T-helper 2 cell treated with Interferon-gamma antibody and Interleukin-4, amounts not matched to agents 100 ng/mL and 5 ng/mL, for 36 hours (primary cell): ENCODE measurements around the gene CYP4X1. TPM values are rescaled to one million over a fixed set of nuclear protein-coding genes. Genes with fewer than 3 reads are reported as not detected.
"Not testable (repeated sequence)": the region's sequence is repeated elsewhere in the genome, so short reads cannot be mapped to it uniquely, and the experiment has no call there.

Source experiments
- intact Hi-C: fragments of 100-400 bp; cut with micrococcal nuclease; formaldehyde crosslinking; loops from one replicate; pipeline ENCODE4 v1.15.1; 2023
- total RNA-seq: library from RNA; stranded (reverse); gene quantifications from 2 replicates; pipeline ENCODE4 v1.2.3, GENCODE V29; 2022

Gene CYP4X1
- not detected in 2 replicates for total RNA-seq

- intact Hi-C loops: no loop called here
These were observed at the start of gene CYP4X1 for GRCh38 chr1:47023268-47024140. Gene CYP4X1, plus strand, starts transcription at chr1:47023669. Its CDS starts 149 bp downstream, at chr1:47023818.

DNA sequence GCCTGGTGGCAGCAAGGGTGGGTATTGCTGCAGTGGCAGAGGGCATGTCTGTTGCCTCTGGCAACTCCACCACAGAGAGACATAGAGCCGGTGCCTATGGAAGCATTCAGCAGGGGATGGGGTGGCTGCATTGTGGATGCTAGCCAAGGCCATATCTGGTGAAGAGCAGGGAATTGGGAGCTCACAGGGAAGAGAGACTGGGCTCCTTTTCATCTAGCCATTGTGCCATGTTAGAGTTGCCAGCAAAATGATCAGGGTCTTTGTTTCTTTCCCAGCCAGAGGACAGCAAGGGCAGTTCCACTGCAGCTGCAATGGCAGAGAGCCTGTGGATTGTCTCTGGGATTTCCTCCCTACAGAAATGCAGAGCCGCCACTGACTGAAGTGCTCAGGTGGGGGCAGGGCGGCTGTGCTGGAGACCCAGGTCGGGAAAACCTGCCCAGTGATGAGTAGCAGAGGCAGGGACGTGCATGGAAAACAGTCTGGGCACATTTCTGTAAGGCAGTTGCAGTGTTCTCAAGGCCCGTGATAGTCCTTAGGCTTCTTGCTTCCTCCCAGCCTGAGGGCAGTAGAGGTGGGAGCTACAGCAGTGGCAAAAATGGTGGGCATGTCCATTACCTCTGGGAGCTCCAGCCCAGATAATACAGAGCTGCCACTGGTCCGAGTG is 40.2 kb upstream of the CYP4X1 start:
- intact Hi-C loops: no loop called here

DNA sequence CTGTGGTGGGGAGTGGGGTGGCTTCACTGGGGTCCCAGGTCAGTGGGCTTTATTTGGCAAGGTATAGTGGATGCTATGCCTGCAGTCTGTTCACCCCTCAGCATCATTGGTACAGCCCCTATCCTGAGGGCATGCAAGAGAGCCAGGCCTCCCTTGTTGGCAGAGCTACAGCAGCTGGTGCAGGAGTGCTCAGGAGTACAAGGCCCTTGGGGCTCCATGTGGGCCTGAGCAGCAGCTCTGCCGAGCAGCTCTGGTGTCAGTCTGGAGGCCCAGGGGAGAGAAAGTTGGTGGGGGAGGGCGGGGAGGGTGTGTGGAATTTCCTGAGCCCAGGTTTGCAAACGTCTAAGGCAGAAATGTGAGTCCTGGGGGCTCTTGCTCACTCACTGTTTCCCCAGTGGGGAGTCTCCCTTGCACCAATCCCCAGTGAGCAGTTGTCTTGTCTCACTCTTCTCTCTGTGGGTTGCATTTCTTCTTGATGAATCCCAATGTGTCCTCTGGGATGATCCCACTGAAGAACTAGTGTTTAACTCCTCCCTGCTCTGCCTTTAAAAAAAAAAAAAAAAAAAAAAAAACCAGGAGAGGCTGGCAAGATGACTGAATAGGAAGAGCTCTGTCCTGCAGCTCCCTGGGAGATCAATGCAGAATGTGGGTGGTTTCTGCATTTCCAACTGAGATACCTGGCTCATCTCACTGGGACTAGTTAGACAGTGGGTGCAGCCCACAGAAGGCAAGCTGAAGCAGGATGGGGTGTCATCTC is 39.5 kb upstream of the CYP4X1 start:
- intact Hi-C loops: no loop called here

- intact Hi-C loops: not testable (repeated sequence)
These were observed 32.9 kb upstream of the CYP4X1 start for GRCh38 chr1:46990541-46990940.

DNA sequence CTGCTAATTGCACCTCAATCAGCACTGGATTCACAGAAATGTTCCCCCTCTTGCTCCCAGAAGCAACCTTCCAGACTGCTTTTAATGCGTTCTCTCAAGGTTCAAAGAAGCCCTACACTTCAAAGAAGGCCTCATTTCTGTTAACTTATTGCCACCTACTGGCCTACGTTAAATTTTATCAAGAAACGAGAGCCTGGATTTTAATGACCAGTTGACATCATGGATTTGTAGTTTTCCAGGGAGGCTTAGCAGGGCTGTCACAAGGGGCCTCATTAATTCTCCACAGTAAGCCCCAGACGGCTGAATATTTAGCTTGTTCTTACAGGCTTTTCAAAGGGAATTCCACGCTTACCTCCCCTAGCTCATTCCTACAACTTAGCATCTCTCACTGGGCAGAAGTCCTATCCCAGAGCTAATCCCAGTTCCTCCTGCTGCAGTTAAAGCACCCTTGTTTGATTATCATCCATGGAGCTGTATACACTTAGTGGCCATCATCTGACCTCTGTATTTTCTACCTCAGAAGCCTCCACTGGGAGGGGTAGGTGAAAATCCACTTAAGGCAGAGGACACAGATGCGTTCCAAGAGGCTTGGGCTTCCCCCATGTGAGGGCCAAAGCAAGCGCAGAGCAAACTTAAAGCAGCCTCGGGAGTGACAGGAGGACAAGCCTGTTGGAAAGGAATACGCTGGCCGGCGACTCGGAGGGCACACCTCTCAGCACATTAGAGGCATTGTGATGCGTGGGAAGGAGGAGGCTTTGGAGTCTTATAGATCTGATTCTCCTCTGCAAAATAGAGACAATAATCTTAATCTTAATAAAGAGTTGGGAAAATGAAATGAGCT is 32.2 kb upstream of the CYP4X1 start:
- intact Hi-C loops: no loop called here

DNA sequence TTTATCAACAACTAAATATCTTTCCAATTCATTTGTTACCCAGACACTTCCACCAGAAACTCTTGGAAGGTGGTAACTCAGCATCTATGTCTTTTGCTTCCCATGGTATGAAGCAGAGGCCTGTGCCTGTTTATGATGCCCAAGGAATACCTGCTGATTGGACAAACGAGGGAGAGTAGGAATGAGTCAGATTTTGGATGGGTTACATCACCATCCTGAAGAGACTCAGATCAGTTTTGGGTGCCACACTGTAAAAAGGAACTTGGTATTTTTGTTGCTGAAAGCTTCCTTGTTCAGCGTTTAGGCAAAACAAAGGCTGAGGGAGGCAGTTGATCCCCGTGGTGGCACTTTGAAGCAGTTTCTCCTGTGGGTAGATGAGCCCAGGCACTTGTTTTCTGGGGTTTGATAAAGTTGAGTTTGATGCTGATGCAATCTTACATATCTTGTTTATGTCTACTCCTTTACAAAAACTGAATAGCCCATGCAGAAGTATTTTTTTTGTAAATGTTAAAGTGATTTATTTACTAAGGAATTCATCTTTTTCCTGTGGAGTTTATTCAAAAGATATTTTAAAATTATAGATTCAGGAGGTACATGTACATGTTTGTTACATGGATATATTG is 26.7 kb upstream of the CYP4X1 start:
- intact Hi-C loops: no loop called here

- intact Hi-C loops: no loop called here
These were observed 21.3 kb upstream of the CYP4X1 start for GRCh38 chr1:47002211-47002610.

DNA sequence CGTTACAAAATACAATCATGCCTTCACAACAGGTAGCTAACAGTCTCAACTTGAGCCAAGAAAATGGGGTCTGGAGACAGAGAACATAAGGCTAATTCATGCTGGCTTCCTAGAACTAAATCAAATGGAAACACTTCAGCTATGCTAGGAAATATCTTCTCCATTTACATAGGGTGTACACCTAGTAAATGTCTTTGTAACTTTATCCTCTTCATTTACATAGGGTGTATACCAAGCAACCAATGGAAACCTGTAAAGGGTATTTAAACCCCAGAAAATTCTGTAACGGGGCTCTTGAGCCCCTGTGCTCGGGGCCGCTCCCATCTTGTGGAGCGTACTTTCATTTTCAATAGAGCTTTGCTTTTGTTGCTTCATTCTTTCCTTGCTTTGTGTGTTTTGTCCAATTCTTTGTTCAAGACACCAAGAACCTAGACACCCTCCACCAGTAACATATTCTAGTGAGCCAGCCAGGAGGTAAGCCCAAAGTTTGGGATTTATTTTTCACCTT is 19.5 kb upstream of the CYP4X1 start:
- intact Hi-C loops: no loop called here

DNA sequence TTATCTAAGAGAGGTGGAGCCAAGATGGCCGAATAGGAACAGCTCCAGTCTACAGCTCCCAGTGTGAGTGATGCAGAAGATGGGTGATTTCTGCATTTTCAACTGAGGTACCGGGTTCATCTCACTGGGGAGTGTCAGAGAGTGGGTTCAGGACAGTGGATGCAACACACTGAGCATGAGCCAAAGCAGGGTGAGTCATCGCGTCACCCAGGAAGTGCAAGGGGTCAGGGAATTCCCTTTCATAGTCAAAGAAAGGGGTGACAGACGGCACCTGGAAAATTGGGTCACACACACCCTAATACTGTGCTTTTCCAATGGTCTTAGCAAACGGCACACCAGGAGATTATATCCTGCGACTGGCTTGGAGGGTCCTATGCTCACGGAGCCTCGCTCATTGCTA is 17.0 kb upstream of the CYP4X1 start:
- intact Hi-C loops: not testable (repeated sequence)

GRCh38 chr1:47013293-47013692 is 10.2 kb upstream of the CYP4X1 start:
- intact Hi-C loops: no loop called here

DNA sequence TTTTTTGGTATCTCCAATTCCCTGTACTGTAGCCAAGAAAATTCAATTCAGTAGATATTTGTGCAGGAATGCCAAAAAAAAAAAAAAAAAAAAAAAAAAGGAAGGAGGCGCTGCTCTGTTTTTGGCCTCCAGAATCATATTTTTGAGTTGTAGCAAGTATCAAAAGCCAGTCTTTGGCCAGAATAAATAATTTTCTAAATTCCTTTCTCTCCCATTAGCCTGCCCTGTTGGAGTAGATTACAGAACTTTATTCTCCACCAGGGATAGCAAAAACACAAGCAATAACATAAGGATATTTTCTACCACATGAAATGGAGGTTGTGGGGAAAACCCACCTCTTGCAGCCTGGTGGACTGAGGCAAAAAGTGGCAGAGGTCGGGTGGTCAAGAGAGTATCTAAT is 2.4 kb upstream of the CYP4X1 start:
- intact Hi-C loops: no loop called here

DNA sequence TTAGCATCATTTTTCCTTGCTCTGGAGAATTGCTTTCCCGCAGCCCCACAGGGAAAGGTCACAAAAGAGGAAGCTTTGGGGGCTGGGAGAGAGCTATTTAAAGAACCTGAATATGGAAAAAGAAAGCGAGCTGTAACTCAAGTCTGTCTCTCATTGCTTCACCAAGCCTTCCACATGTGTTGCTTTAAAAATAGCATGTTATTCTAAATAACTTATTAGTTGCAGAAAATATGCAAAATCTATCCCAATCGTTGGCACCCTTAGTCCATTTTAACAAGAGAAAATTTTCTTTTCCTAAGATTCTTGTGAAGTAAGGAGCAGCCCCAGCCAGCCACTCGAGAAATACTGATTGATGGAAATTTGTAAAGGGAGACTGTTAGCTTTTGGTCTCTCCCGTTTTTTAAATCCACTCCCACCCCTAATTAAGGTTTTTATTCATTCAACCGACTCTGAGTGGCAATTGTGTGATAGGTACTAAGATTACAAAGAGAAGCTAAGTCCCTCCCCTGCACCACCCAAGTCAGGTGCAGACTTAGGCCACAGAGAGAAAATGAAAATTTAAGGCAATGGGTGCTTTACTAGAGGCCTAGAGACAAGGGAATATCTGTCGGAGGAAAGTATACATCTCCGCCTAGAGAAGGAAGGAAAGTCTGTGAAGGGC is 802 bp downstream of the CYP4X1 start:
- intact Hi-C loops: no loop called here

GRCh38 chr1:47030170-47030805 is 6.8 kb downstream of the CYP4X1 start:
- intact Hi-C loops: no loop called here

- intact Hi-C loops: no loop called here
These were observed 7.6 kb downstream of the CYP4X1 start for GRCh38 chr1:47031059-47031458.

DNA sequence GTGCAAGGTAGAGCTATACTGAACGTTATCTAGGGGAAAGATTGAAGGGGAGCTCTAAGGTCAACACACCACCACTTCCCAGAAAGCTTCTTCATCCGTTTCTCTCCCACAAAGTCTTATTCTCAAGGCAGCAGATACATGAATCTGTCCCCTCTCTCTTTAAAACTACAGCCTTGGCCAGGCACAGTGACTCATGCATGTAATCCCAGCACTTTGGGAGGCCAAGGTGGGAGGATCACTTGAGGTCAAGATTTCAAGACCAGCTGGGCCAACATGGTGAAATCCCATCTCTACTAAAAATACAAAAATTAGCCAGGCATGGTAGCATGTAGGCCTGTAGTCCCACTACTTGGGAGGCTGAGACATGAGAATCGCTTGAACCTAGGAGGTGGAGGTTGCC is 8.1 kb downstream of the CYP4X1 start:
- intact Hi-C loops: no loop called here

DNA sequence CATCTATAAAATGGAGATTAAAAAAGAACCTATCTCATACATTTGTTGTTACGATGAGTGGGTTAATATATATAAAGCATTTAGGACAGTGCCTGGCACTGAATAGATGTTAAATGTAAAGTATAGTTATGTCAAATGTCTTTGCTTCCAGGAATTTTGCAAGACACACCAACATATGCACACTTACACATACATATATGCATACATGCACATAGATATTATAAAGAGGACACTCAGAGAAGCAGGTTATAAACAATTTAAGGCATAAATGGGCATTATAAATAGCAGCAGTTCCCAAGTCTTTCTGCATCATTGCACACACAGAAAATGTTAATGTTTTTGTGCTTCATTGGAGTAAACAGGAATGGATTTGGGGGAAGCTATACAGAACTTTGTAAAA is 13.3 kb downstream of the CYP4X1 start:
- intact Hi-C loops: no loop called here

GRCh38 chr1:47059376-47059775 is 35.9 kb downstream of the CYP4X1 start:
- intact Hi-C loops: no loop called here

- intact Hi-C loops: no loop called here
These were observed 43.7 kb downstream of the CYP4X1 start, which contains the start of gene CYP4Z1 for GRCh38 chr1:47067097-47067594. Gene CYP4Z1, plus strand, starts transcription at chr1:47067231. Its CDS starts 260 bp downstream, at chr1:47067491.

GRCh38 chr1:47069080-47069479 is 45.6 kb downstream of the CYP4X1 start:
- intact Hi-C loops: not testable (repeated sequence)
